IMR-90 (cell line): ENCODE results near the gene GPR107. TPM values are rescaled to one million over a fixed set of nuclear protein-coding genes. Genes with fewer than 3 reads are reported as not detected.
A peak's percentile ranks its signal among the peaks of the same experiment; 100 is the strongest.

Experiments used
- ATAC-seq: fragments of 200-7000 bp; cut with Tn5 transposase; 2 replicates; pipeline ENCODE4 v1.9.1; 2020; ENCODE audit warnings: low read depth, mild to moderate bottlenecking, moderate library complexity
- BruUV-seq: library from RNA; stranded (reverse); fragments of 400-500 nt; replicated peaks from 2 replicates; lab custom pipeline; 2021; lab: Mats Ljungman, UMichigan
- CTCF ChIA-PET: fragments of 300-600 bp; formaldehyde crosslinking; extraction: SDS; loops from one replicate; lab custom pipeline; 2021; ENCODE audit warnings: antibody characterized with exemption; lab: Yijun Ruan, JAX
- POLR2A ChIA-PET: fragments of 300-600 bp; sonication (Branson Sonifier 250); formaldehyde crosslinking; loops from one replicate; lab custom pipeline; 2022; ENCODE audit warnings: antibody characterized with exemption; ENCODE audit not compliant: unreplicated experiment; lab: Charles Lee
- DNase-seq: peaks from one replicate; pipeline ENCODE4 v3.0.0; 2013
- H2AFZ ChIP-seq: replicated peaks from 2 replicates; pipeline ENCODE3; 2013; ENCODE audit warnings: low read length, mild to moderate bottlenecking; ENCODE audit not compliant: poor library complexity
- H2AK5ac ChIP-seq: 2 replicates; pipeline ENCODE4 v1.6.1; 2013; ENCODE audit warnings: low read depth, low read length, inconsistent platforms
- H2AK9ac ChIP-seq: replicated peaks from 2 replicates; pipeline ENCODE3; 2013; ENCODE audit warnings: mild to moderate bottlenecking, low read depth, low read length, moderate library complexity; ENCODE audit not compliant: poor library complexity
- H2BK120ac ChIP-seq: 2 replicates; pipeline ENCODE4 v1.6.1; 2013; ENCODE audit warnings: low read depth, low read length, inconsistent platforms
- H2BK15ac ChIP-seq: 3 replicates; pipeline ENCODE4 v1.6.1; 2013; ENCODE audit warnings: low read depth, low read length, inconsistent platforms
- H2BK20ac ChIP-seq: 2 replicates; pipeline ENCODE4 v1.6.1; 2013; ENCODE audit warnings: low read depth, mild to moderate bottlenecking, inconsistent platforms, low read length, moderate library complexity
- H2BK5ac ChIP-seq: 2 replicates; pipeline ENCODE4 v1.6.1; 2013; ENCODE audit warnings: mild to moderate bottlenecking, low read depth, low read length, inconsistent platforms; ENCODE audit not compliant: poor library complexity, severe bottlenecking
- H3K14ac ChIP-seq: replicated peaks from 2 replicates; pipeline ENCODE4 v1.6.1; 2013; ENCODE audit warnings: low read depth, low read length, inconsistent platforms
- H3K18ac ChIP-seq: 2 replicates; pipeline ENCODE4 v1.6.1; 2013; ENCODE audit warnings: low read depth, low read length, control low read depth
- H3K23ac ChIP-seq: 2 replicates; pipeline ENCODE4 v1.6.1; 2013; ENCODE audit warnings: low read depth, low read length, inconsistent platforms
- H3K27ac ChIP-seq: 2 replicates; pipeline ENCODE4 v1.5.1; 2013; ENCODE audit warnings: mild to moderate bottlenecking, control low read depth, low read length; ENCODE audit not compliant: insufficient read depth
- H3K27me3 ChIP-seq: 2 replicates; pipeline ENCODE4 v1.6.1; 2013; ENCODE audit warnings: low read length; ENCODE audit not compliant: control insufficient read depth, insufficient read depth
- H3K36me3 ChIP-seq: 2 replicates; pipeline ENCODE4 v1.6.1; 2013; ENCODE audit warnings: low read length, mixed read lengths; ENCODE audit not compliant: control insufficient read depth, insufficient read depth
- H3K4ac ChIP-seq: 2 replicates; pipeline ENCODE4 v1.6.1; 2013; ENCODE audit warnings: low read depth, low read length, inconsistent platforms
- H3K4me1 ChIP-seq: 2 replicates; pipeline ENCODE4 v1.6.1; 2013; ENCODE audit warnings: low read length, mixed read lengths; ENCODE audit not compliant: control insufficient read depth, insufficient read depth
- H3K4me2 ChIP-seq: 2 replicates; pipeline ENCODE4 v1.6.1; 2013; ENCODE audit warnings: low read depth, mild to moderate bottlenecking, control low read depth, low read length, moderate library complexity
- H3K4me3 ChIP-seq: 2 replicates; pipeline ENCODE4 v1.5.1; 2013; ENCODE audit warnings: low read depth, mild to moderate bottlenecking, control low read depth, low read length, moderate library complexity; ENCODE audit not compliant: insufficient read depth
- H3K56ac ChIP-seq: 2 replicates; pipeline ENCODE4 v1.6.1; 2013; ENCODE audit warnings: low read length, inconsistent platforms; ENCODE audit not compliant: insufficient read depth; ENCODE audit errors: extremely low read depth
- H3K79me1 ChIP-seq, 2 experiments: 2 replicates each; pipeline ENCODE4 v1.6.1; 2013; ENCODE audit warnings: low read length in 2 of 2, inconsistent platforms in 1 of 2, low read depth in 1 of 2
- H3K9ac ChIP-seq: 2 replicates; pipeline ENCODE4 v1.6.1; 2013; ENCODE audit warnings: low read depth, low read length, control low read depth
- H3K9me1 ChIP-seq: 2 replicates; pipeline ENCODE4 v1.6.1; 2013; ENCODE audit warnings: low read length, inconsistent platforms; ENCODE audit not compliant: insufficient read depth
- H3K9me3 ChIP-seq: 2 replicates; pipeline ENCODE4 v1.6.1; 2013; ENCODE audit warnings: low read length; ENCODE audit not compliant: control insufficient read depth, insufficient read depth
- H4K20me1 ChIP-seq: 2 replicates; pipeline ENCODE4 v1.6.1; 2013; ENCODE audit warnings: low read length, inconsistent platforms; ENCODE audit not compliant: insufficient read depth
- H4K5ac ChIP-seq: 2 replicates; pipeline ENCODE4 v1.6.1; 2013; ENCODE audit warnings: mild to moderate bottlenecking, low read depth, low read length, control low read depth
- H4K8ac ChIP-seq, 2 experiments: 2 replicates each; pipeline ENCODE4 v1.6.1; 2013; ENCODE audit warnings: low read depth in 2 of 2, low read length in 2 of 2, control low read depth in 1 of 2, inconsistent platforms in 1 of 2
- H4K91ac ChIP-seq: 2 replicates; pipeline ENCODE4 v1.6.1; 2013; ENCODE audit warnings: low read depth, low read length, inconsistent platforms; ENCODE audit not compliant: insufficient read depth
- BHLHE40 ChIP-seq: fragments of 150-350 bp; IDR thresholded peaks from 2 replicates; pipeline ENCODE4 v1.6.1; 2016; ENCODE audit warnings: mild to moderate bottlenecking, low read depth, low read length
- FOS ChIP-seq: fragments of 150-350 bp; IDR thresholded peaks from 2 replicates; pipeline ENCODE4 v1.6.1; 2016; ENCODE audit warnings: low read depth, low read length
- MAZ ChIP-seq: IDR thresholded peaks from 2 replicates; pipeline ENCODE4 v1.6.1; 2012; ENCODE audit warnings: low read depth, mild to moderate bottlenecking, low read length, improper control_type of control experiment, moderate library complexity, borderline replicate concordance
- NFE2L2 ChIP-seq: fragments of 150-350 bp; IDR thresholded peaks from 2 replicates; pipeline ENCODE4 v1.6.1; 2016; ENCODE audit warnings: low read depth, mild to moderate bottlenecking, low read length
- POLR2A ChIP-seq: IDR thresholded peaks from 2 replicates; pipeline ENCODE4 v1.6.1; 2012; ENCODE audit warnings: mild to moderate bottlenecking, low read depth, low read length
- RFX5 ChIP-seq: IDR thresholded peaks from 2 replicates; pipeline ENCODE4 v1.8.0; 2012; ENCODE audit warnings: low read depth, mild to moderate bottlenecking, low read length, moderate library complexity
- USF2 ChIP-seq: fragments of 150-350 bp; IDR thresholded peaks from 2 replicates; pipeline ENCODE4 v1.6.1; 2017; ENCODE audit warnings: mild to moderate bottlenecking, antibody characterized with exemption, low read length, low read depth
- WGBS, 2 experiments: methylation state at CpG; one replicate each; pipeline versions ENCODE4 v1.1.5 to v1.1.7; 2013; ENCODE audit warnings: missing lambda C conversion rate in 2 of 2; ENCODE audit not compliant: insufficient read length in 1 of 2; ENCODE audit errors: extremely low coverage in 2 of 2; 5-methylcytosine and 5-hydroxymethylcytosine counted together
- dilution Hi-C: fragments of 300-500 bp; cut with HindIII; formaldehyde crosslinking; loops from one replicate; pipeline ENCODE4 v1.14.3; 2018; ENCODE audit warnings: low sequenced_read_pairs; ENCODE audit not compliant: unreplicated experiment
- in situ Hi-C: fragments of 300-500 bp; cut with MboI; formaldehyde crosslinking; loops from 3 replicates; pipeline ENCODE4 v1.14.3; 2019; ENCODE audit warnings: low sequenced_read_pairs, inconsistent platforms, mixed read lengths
- intact Hi-C: fragments of 100-400 bp; cut with micrococcal nuclease; formaldehyde crosslinking; loops from 2 replicates; pipeline ENCODE4 v1.10.0; 2022
- polyA plus RNA-seq, 3 experiments: library from polyadenylated mRNA; depleted of rRNA; stranded (reverse); fragments of >200 nt; gene quantifications; 2 replicates each; pipeline ENCODE4 v1.2.3, GENCODE V29; 2012; ENCODE audit warnings: low replicate concordance in 1 of 3
- total RNA-seq: library from RNA; depleted of rRNA; stranded (reverse); fragments of >200 nt; gene quantifications from 2 replicates; pipeline ENCODE4 v1.2.3, GENCODE V29; 2012
- TF ChIP-seq, protein P1 (sequence below): fragments of 150-350 bp; IDR thresholded peaks from 2 replicates; pipeline ENCODE4 v1.6.1; 2016; ENCODE audit warnings: low read depth, mild to moderate bottlenecking, low read length, moderate library complexity, borderline replicate concordance

Gene GPR107
- total and polyA plus RNA-seq, 2 of the 4 experiments (the other 2 are of a cell fraction): 16.7 to 21.6 TPM

DNA sequence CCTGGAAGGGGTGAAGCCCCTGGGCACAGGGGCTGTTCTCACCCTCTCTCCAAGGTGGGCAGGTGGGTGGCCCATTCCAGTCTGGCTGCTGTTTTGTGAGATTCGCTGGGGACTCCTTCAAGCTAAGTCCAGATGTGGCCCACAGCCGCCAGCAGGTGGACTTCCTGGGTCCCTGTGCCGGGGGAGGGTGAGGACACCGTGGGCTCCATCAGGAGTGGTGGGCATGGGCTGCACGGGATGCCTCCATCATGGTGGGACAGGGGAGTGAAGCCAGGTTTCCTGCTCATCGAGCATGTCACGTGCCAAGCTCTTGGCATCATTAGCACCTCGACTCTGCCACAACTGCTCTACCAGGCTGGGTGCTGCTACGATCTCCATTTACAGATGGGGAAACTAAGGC lies 120.3 kb downstream of the GPR107 start:
- Histone ChIP-seq H3K4me2 (peak overlapping the region; percentile 93), H3K14ac (no peak overlapping the region; the same call in 1 of the 2 replicates), H3K79me1 (peaks cover 18 to 56% of the 10 kb centered on the region in 2 experiments; a peak in 3 of 4 replicates), H2BK20ac (no peak overlapping the region), H3K4me3 (peak overlapping the region; percentile 71), H2BK5ac (no peak overlapping the region), H4K20me1 (peaks cover 53% of the 10 kb centered on the region), H3K9me1 (peaks cover 24% of the 10 kb centered on the region), H2BK15ac (no peak overlapping the region), H3K18ac (no peak overlapping the region), H2BK120ac (no peak overlapping the region), H3K56ac (no peak overlapping the region), H3K27me3 (no peaks in the 10 kb centered on the region), H3K4me1 (peaks cover 13% of the 10 kb centered on the region), H3K9me3 (no peaks in the 10 kb centered on the region), H4K5ac (no peak overlapping the region), H2AFZ (peak overlapping the region; percentile 35), H3K27ac (peak overlapping the region; percentile 70), H4K8ac (peak overlapping the region in 1 of 2 experiments; percentile 17; a peak in 1 of 4 replicates), H3K9ac (peak overlapping the region; percentile 56), H4K91ac (no peak overlapping the region; the same call in 1 of the 2 replicates), H2AK9ac (peak overlapping the region; percentile 75), H2AK5ac (peak overlapping the region; percentile 43; the same call in 1 of the 2 replicates), H3K36me3 (peaks cover 8% of the 10 kb centered on the region), H3K23ac (peak overlapping the region; percentile 48), H3K4ac (peak overlapping the region; percentile 69)
- TF ChIP-seq FOS (no peak), MAZ (no peak), BHLHE40 (no peak), RFX5 (no peak), POLR2A (no peak), USF2 (no peak), NFE2L2 (no peak)
- TF ChIP-seq, protein P1, sequence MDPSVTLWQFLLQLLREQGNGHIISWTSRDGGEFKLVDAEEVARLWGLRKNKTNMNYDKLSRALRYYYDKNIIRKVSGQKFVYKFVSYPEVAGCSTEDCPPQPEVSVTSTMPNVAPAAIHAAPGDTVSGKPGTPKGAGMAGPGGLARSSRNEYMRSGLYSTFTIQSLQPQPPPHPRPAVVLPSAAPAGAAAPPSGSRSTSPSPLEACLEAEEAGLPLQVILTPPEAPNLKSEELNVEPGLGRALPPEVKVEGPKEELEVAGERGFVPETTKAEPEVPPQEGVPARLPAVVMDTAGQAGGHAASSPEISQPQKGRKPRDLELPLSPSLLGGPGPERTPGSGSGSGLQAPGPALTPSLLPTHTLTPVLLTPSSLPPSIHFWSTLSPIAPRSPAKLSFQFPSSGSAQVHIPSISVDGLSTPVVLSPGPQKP: no peak
- WGBS, 2 experiments: 83% methylated on average over 7 of the region's 9 CpGs; no CpG with 5 or more reads in 1 of the 2 experiments
- ChIA-PET CTCF (interaction anchor here (0.9 kb wide), 1 partner anchor 68 kb away, joined by 3 read pairs; no protein-coding TSS in a partner anchor), POLR2A (no interaction called here)
- DNase-seq (no peak), ATAC-seq (no peak)
- intact Hi-C loops (no loop called here), in situ Hi-C loops (no loop called here), dilution Hi-C loops (no loop called here)
- BruUV-seq: no TSS peak
